ENCODE data around the gene DHRS4L2. TPM values are rescaled to one million over a fixed set of nuclear protein-coding genes. Genes with fewer than 3 reads are reported as not detected.

The DHRS4L2 gene
- polyA plus RNA-seq, 3 donors = 22.1 to 46.6 (median 42.6) TPM

DNA sequence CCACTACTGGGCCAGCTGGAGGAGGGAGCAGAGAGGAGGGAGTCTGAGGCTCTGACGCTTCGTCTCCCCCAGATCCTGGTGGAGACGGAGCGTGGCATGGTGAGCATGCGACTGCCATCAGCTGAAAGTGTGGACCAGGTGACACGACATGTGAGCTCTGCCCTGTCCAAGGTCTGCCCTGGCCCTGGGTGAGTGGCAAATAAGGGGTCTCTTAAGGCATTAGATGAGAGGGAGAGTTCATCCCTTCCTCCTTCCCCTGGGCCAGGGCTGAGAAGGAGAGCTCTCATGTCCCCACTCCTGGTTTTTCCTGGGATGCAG is 65.6 kb downstream of the DHRS4L2 start:
- Histone ChIP-seq H3K9me3 (replicated peaks in 1 of 2; ENCODE audit: control insufficient read depth in 1 of 2, insufficient read depth in 1 of 2, low read length in 2 of 2) (no peaks in the 10 kb centered on the region), H3K79me2 (ENCODE audit: insufficient read depth, low read length) (no peaks in the 10 kb centered on the region), H4K20me1 (ENCODE audit: insufficient read depth, low read length) (no peaks in the 10 kb centered on the region), H3K4me2 (replicated peaks; ENCODE audit: extremely low read depth, low read length, poor library complexity, severe bottlenecking) (no peak overlapping the region), H3K27ac (ENCODE audit: low read depth in 1 of 2, low read length in 2 of 2) (no peak overlapping the region), H3K27me3 (ENCODE audit: control insufficient read depth in 2 of 2, insufficient read depth in 2 of 2, low read length in 2 of 2) (peaks cover 0 to 19% of the 10 kb centered on the region in 2 donors), H3K4me3 (replicated peaks in 1 of 3; ENCODE audit: low read depth in 2 of 3, low read length in 3 of 3) (no peak overlapping the region), H3K9ac (ENCODE audit: insufficient read depth, low read length, poor library complexity, severe bottlenecking) (no peak overlapping the region), H2AFZ (ENCODE audit: insufficient read depth, low read depth, low read length, poor library complexity, severe bottlenecking) (no peak overlapping the region), H3K36me3 (replicated peaks in 1 of 2; ENCODE audit: control insufficient read depth in 1 of 2, insufficient read depth in 2 of 2, low read length in 2 of 2) (no peaks in the 10 kb centered on the region), H3K4me1 (ENCODE audit: control insufficient read depth in 1 of 2, insufficient read depth in 2 of 2, low read length in 2 of 2) (peaks cover 22 to 29% of the 10 kb centered on the region in 2 donors)
- H3K9me3 Mint-ChIP-seq = peaks cover 0 to 3% (median 0%) of the 10 kb centered on the region in 7 donors
- TF ChIP-seq, protein P1, sequence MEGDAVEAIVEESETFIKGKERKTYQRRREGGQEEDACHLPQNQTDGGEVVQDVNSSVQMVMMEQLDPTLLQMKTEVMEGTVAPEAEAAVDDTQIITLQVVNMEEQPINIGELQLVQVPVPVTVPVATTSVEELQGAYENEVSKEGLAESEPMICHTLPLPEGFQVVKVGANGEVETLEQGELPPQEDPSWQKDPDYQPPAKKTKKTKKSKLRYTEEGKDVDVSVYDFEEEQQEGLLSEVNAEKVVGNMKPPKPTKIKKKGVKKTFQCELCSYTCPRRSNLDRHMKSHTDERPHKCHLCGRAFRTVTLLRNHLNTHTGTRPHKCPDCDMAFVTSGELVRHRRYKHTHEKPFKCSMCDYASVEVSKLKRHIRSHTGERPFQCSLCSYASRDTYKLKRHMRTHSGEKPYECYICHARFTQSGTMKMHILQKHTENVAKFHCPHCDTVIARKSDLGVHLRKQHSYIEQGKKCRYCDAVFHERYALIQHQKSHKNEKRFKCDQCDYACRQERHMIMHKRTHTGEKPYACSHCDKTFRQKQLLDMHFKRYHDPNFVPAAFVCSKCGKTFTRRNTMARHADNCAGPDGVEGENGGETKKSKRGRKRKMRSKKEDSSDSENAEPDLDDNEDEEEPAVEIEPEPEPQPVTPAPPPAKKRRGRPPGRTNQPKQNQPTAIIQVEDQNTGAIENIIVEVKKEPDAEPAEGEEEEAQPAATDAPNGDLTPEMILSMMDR (IDR thresholded peaks at IDR 0.05) = no peak
- peaks cover 0 to 2% of the 10 kb centered on the region in 2 donors for H3K36me3 Mint-ChIP-seq
- intact Hi-C loops (cut with micrococcal nuclease) = no loop called here
- no peak overlapping the region for H3K4me3 Mint-ChIP-seq
- WGBS (ENCODE audit: insufficient coverage) = no CpG with 5 or more reads among the region's 6 CpGs
- peaks cover 32% of the 10 kb centered on the region for H3K4me1 Mint-ChIP-seq
- no peak overlapping the region for H3K27ac Mint-ChIP-seq
- peaks cover 15 to 38% (median 27%) of the 10 kb centered on the region in 3 donors for H3K27me3 Mint-ChIP-seq (ENCODE audit: low read depth in 3 of 3)
- DNase-seq = no peak

DNA sequence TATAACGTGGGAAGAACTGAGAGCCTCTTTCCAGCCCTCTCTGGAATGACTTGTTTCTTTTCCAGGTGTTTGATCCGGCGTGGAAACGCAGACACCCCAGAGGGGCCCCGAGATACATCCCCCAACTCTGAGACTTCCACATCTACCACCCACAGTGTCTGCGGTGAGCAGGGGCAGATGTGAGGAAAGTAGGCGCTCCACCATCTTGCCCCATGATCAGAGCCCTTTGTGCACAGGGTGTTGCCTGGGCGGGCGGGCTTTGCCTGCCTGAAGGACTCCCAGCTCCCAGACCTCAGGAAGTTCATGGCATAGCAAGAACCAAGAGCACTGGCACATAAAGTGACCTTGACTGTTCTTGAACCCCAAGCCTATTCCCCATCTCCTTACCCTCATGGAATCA is 65.9 kb downstream of the DHRS4L2 start:
- peaks cover 0 to 19% of the 10 kb centered on the region in 2 donors for H3K27me3 ChIP-seq (ENCODE audit: control insufficient read depth in 2 of 2, insufficient read depth in 2 of 2, low read length in 2 of 2)
- H3K36me3 Mint-ChIP-seq = peaks cover 0 to 2% of the 10 kb centered on the region in 2 donors
- no peak overlapping the region for H3K4me3 Mint-ChIP-seq
- H3K4me3 ChIP-seq (replicated peaks in 1 of 3; ENCODE audit: low read depth in 2 of 3, low read length in 3 of 3) = no peak overlapping the region
- no peak overlapping the region for H3K27ac Mint-ChIP-seq
- H3K79me2 ChIP-seq (ENCODE audit: insufficient read depth, low read length) = no peaks in the 10 kb centered on the region
- H3K27me3 Mint-ChIP-seq (ENCODE audit: low read depth in 3 of 3) = peaks cover 16 to 38% (median 29%) of the 10 kb centered on the region in 3 donors
- no peaks in the 10 kb centered on the region for H4K20me1 ChIP-seq (ENCODE audit: insufficient read depth, low read length)
- H3K36me3 ChIP-seq (replicated peaks in 1 of 2; ENCODE audit: control insufficient read depth in 1 of 2, insufficient read depth in 2 of 2, low read length in 2 of 2) = no peaks in the 10 kb centered on the region
- no peak for DNase-seq
- peaks cover 0 to 3% (median 0%) of the 10 kb centered on the region in 7 donors for H3K9me3 Mint-ChIP-seq
- H3K4me2 ChIP-seq (replicated peaks; ENCODE audit: extremely low read depth, low read length, poor library complexity, severe bottlenecking) = no peak overlapping the region
- H3K9me3 ChIP-seq (replicated peaks in 1 of 2; ENCODE audit: control insufficient read depth in 1 of 2, insufficient read depth in 1 of 2, low read length in 2 of 2) = no peaks in the 10 kb centered on the region
- no peak overlapping the region for H3K27ac ChIP-seq (ENCODE audit: low read depth in 1 of 2, low read length in 2 of 2)
- no peak overlapping the region for H3K9ac ChIP-seq (ENCODE audit: insufficient read depth, low read length, poor library complexity, severe bottlenecking)
- intact Hi-C loops (cut with micrococcal nuclease) = loop anchor here in 1 of 2 donors (5.0 kb wide), 1 partner anchor 53 kb away; no protein-coding TSS in a partner anchor
- H3K4me1 Mint-ChIP-seq = peaks cover 28% of the 10 kb centered on the region
- TF ChIP-seq, protein P1 (IDR thresholded peaks at IDR 0.05) = no peak
- H2AFZ ChIP-seq (ENCODE audit: insufficient read depth, low read depth, low read length, poor library complexity, severe bottlenecking) = no peak overlapping the region
- 93% methylated on average over 3 of the region's 9 CpGs for WGBS (ENCODE audit: insufficient coverage)
- peaks cover 19 to 25% of the 10 kb centered on the region in 2 donors for H3K4me1 ChIP-seq (ENCODE audit: control insufficient read depth in 1 of 2, insufficient read depth in 2 of 2, low read length in 2 of 2)

Other genes starting within 250 kb of the DHRS4L2 start
- gene DHRS4, start 35.2 kb upstream of the DHRS4L2 start, polyA plus RNA-seq = 10 to 100 TPM; 40.4 to 68.1 (median 63.2) TPM
- gene CARMIL3, start 63.1 kb downstream of the DHRS4L2 start, polyA plus RNA-seq = 1 to 10 TPM in 1 of 3 donors, not detected in 2; 1.0 TPM
- gene CPNE6, start 82.6 kb downstream of the DHRS4L2 start, polyA plus RNA-seq = not detected
- 10 to 100 TPM; 29.9 to 34.2 (median 31.3) TPM for gene PCK2, start 105.4 kb downstream of the DHRS4L2 start, polyA plus RNA-seq
- 10 to 100 TPM; 45.6 to 56.6 (median 48.8) TPM for gene DCAF11, start 125.8 kb downstream of the DHRS4L2 start, polyA plus RNA-seq
- 1 to 10 TPM; 1.1 to 1.5 (median 1.3) TPM for gene NRL, start 126.0 kb downstream of the DHRS4L2 start, polyA plus RNA-seq
- gene FITM1, start 141.7 kb downstream of the DHRS4L2 start, polyA plus RNA-seq = 1 to 10 TPM in 1 of 3 donors, not detected in 2; 2.1 TPM
- gene PSME1, start 147.3 kb downstream of the DHRS4L2 start, polyA plus RNA-seq = 100 to 1,000 TPM; 435 to 759 (median 729) TPM
- gene EMC9, start 152.7 kb downstream of the DHRS4L2 start, polyA plus RNA-seq = 1 to 10 TPM; 6.4 to 9.4 (median 8.5) TPM
- gene PSME2, start 157.7 kb downstream of the DHRS4L2 start, polyA plus RNA-seq = 100 to 1,000 TPM; 237 to 593 (median 579) TPM
- gene RNF31, start 158.6 kb downstream of the DHRS4L2 start, polyA plus RNA-seq = 10 to 100 TPM; 30.7 to 63.2 (median 36.8) TPM
- gene IRF9, start 172.3 kb downstream of the DHRS4L2 start, polyA plus RNA-seq = 100 to 1,000 TPM in 1 of 3 donors, 10 to 100 TPM in 2; 44.7 to 208 (median 56.0) TPM
- 10 to 100 TPM in 1 of 3 donors, 1 to 10 TPM in 2; 1.4 to 46.4 (median 2.3) TPM for gene REC8, start 183.2 kb downstream of the DHRS4L2 start, polyA plus RNA-seq
- gene IPO4, start 199.9 kb downstream of the DHRS4L2 start, polyA plus RNA-seq = 10 to 100 TPM in 1 of 3 donors, 1 to 10 TPM in 2; 4.1 to 14.2 (median 4.3) TPM
- gene TM9SF1, start 206.5 kb downstream of the DHRS4L2 start, polyA plus RNA-seq = 10 to 100 TPM; 14.6 to 56.0 (median 51.1) TPM
- gene TSSK4, start 216.8 kb downstream of the DHRS4L2 start, polyA plus RNA-seq = under 1 TPM in 2 of 3 donors, not detected in 1; 0.07 to 0.13 TPM
- gene CHMP4A, start 224.6 kb downstream of the DHRS4L2 start, polyA plus RNA-seq = 100 to 1,000 TPM in 2 of 3 donors, 10 to 100 TPM in 1; 99.0 to 128 (median 102) TPM
- gene MDP1, start 227.1 kb downstream of the DHRS4L2 start, polyA plus RNA-seq = 10 to 100 TPM; 17.5 to 49.6 (median 37.5) TPM
- 100 to 1,000 TPM; 164 to 335 (median 306) TPM for gene NEDD8, start 243.4 kb downstream of the DHRS4L2 start, polyA plus RNA-seq
- 10 to 100 TPM; 84.4 to 84.7 (median 84.5) TPM for gene GMPR2, start 244.0 kb downstream of the DHRS4L2 start, polyA plus RNA-seq